Activated CD8-positive, alpha-beta memory T cell treated with anti-CD3 and anti-CD28 coated beads, Interleukin-2, amount 50 U/mL, for 4 hours (primary cell): ENCODE data around the gene SRMS.
"Not testable (repeated sequence)": the region's sequence is repeated elsewhere in the genome, so short reads cannot be mapped to it uniquely, and the experiment has no call there.

Source experiments
- DNase-seq: peaks from one replicate; pipeline ENCODE4 v3.0.0-alpha.2; 2020

Gene SRMS

DNA sequence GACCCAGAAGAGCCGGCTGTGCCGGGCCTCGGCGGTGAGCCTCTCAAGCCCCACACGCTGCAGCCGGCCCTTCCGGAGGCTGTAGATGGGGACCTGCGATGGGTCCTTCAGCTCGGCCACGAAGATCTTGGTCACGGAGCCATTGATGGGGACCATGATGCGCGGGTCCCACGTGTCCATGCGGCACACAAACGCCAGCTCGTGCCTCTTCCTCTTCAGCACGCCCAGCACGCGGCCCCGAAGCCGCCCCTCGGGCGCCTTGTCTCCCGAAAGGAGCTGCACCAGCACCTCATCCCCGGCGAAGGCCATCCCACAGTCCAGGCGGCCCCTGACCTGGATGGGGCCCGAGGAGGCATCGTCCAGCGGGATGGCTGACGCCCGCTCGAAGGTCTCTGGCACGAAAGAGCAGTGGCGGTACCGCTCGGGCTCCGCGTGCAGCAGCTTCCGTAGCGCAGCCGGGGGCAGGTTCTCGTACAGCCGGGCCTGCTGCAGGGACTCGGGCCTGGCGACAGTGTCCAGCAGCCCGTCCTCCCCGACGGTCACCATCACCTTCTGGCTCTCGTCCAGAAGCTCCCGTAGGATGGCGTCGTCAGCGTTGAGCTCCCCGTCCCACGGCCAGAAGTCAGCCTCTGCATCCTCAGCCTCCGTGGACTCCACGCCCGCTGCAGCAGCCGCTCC, 17.6 kb upstream of the SRMS start:
- no peak for DNase-seq

DNA sequence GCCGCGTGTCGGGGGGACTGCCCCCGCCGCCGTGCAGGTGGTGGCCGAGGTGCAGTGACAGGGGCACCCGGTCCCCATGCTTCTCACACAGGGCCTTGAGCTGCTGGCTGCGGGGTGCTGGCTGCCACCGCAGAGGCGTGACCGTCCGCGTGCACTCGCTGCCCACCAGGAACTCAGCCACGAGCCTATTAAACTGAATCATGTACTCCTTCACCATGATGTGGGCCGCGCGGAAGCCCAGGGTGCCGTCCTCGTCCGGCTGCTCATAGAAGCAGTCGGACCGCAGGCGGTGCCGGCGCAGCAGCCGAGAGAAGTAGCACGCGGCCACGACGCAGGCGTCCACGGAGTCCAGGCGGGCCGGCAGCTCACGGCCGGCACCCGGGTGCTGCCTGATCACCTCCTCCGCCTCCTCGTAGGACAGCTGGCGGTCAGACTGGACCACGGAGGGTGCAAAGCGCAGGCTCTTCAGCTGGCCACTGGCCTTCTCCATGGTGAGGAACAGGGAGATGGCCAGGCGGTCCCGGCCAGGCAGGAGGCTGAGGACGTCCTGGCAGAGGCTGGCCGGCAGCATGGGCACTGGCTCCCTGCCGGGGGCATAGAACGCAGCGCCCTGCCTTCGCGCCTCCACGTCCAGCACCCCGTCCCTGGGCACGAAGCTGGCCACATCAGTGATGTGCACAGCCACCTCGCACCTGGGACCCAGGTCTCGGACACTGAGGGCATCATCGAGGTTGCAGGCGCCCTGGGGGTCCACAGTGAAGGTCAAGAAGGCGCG, 16.7 kb upstream of the SRMS start:
- no peak for DNase-seq

DNA sequence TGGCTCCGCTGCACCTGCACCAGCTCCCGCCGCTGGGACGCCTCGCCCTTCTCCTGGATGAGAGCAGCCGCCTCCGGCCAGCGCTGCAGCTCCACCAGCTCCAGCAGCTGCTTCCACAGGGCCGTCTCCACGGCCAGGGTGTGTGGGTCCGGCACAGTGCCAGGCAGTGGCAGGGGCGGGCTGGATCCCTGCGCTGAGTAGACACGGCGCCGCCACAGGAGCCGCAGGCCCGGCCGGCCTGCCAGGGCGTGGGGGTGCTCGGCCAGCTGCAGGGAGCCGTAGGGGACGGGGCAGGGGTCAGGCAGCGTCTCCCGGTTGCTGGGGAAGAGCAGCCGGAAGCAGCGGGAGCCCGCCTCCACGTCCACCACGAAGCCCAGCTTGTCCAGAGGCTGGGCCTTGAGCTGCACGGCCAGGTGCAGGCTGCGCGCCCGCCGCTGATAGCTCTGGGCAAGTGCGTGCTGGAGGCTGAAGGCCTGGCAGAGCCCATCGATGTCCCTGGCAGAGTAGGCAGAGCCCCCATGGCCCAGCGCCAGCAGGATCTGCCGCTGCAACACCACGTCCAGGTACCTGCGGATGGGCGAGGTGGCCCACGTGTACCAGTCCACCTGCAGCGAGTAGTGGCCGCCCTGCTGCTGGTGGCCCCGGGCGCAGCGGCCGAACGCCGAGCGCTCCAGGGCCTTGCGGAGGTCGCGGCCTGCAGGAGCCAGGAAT, 15.8 kb upstream of the SRMS start:
- no peak for DNase-seq

DNA sequence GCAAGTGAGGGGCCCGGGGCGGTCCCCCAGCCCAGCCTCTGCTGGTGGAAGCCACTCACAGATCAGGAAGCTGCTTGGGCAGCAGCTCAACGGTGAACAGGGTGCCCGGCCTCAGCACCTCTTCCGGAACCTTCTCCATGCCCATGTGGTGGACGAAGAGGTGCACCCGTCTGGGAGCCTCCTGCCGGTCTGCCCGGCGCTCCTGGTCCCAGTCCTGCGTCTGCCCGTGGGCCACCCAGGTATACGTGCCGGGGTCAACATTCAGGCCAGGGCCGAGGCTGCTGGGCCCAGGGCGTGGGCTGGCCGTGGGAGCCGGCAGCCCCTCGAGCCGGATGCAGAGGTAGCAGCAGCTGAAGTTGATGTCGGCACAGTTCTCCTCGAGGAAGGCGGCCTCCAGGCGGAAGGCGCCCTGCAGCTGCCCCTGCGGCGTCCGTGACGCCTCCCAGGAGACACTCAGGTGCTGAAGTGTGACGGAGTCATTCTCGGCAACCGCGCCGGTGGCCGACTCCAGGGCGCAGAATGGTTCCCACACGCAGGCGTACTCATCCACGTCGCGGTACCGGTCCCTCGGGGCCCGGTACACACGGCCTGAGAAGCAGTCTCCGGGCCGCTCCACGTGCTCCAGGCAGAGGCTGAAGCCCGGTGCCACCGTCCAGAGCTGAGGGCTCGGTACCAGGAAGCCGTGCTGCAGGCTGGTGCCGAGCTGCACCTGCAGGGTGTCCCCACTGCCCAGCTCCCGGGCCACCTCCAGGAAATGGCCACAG, 15.1 kb upstream of the SRMS start:
- no peak for DNase-seq

DNA sequence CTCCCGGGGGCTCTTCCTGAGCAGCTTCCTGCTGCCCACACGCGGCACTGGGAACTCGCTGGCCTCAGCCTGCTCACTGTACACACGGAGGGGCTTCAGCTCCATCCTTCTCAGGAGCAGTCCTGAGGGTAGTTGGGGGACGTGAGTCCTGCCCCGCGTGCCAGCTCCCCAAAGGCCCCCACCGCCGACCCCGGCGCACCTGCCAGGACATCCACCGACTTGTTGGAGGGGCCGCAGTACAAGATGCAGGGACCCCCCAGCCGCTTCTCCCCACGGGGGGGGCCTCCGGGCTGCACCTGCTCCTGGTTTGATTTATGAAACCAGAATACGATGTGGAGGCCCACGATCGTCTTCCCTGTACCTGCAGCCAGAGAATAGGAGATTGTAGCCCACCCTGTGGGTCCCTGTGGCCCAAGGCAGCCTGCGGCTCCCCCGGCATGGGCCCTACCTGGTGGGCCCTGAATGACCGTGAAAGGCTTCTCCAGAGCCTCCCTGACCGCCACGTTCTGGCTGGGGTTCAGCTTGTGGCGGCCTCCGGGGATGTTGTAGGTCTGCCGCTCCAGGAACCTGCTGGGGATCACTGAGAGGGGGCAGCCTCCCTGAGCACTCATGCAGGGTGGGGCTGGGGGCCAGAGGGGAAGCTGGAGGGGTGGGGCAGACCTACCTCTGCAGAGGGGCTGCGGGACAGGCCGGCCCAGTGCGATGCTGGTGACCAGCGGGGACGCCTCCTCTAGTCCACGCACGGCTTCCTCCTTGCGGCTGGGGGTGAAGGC, 14.3 kb upstream of the SRMS start:
- no peak for DNase-seq

DNA sequence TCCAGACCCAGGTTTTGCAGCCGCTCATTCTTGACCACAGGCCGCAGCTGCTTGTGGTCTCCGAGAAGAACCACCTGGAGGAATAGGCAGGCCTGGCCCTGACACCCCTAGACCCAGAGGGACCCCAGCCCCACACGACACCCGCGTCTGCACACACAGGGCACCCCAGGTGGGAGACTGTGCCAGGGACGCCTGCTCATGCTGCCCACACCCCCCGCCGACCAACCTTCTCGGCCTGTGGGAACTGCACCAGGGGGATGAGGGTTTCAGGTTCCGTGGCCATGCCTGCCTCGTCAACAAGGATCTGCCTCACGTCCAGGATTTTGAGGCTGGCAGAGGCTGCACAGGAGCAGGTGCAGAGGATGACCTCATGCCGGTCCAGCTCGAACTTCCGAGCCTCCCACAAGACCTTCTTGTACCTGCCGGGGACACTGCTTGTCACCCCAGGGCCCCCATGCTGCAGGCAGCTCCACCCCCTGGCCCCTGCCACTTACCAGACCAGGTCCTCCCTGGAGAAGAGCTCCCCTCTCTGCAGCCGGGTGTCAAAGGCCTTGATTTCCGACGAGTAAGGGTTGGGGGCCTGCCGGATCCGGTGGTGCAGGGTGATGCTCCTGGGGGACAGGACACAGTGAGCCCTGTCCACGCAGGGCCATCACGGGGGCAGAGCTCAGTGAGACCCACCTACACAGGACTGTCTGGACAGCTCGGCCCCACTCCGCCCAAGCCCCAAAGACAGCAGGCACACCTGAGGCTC, 13.5 kb upstream of the SRMS start:
- no peak for DNase-seq

DNA sequence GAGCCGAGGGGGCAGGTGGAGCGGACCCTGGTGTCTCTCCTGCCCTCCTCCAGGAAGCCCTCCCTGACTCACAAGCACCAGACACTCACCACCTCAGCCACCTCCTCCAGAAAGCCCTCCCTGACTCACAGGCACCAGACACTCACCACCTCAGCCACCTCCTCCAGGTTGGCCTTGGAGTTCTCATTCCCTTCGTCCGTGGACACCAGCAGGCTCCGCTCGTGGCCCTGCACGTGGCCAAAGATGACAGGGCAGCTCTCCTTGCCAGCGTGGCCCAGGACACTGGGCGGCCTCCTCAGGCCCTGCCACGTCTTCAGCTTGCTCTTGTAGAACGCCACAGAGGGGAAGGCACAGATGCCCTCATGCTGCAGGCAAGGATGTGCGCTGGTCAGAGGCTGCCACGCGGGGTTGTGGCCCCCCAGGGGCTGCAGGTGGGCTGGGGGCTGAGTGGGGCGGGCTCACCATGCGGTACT, 12.8 kb upstream of the SRMS start:
- no peak for DNase-seq

DNA sequence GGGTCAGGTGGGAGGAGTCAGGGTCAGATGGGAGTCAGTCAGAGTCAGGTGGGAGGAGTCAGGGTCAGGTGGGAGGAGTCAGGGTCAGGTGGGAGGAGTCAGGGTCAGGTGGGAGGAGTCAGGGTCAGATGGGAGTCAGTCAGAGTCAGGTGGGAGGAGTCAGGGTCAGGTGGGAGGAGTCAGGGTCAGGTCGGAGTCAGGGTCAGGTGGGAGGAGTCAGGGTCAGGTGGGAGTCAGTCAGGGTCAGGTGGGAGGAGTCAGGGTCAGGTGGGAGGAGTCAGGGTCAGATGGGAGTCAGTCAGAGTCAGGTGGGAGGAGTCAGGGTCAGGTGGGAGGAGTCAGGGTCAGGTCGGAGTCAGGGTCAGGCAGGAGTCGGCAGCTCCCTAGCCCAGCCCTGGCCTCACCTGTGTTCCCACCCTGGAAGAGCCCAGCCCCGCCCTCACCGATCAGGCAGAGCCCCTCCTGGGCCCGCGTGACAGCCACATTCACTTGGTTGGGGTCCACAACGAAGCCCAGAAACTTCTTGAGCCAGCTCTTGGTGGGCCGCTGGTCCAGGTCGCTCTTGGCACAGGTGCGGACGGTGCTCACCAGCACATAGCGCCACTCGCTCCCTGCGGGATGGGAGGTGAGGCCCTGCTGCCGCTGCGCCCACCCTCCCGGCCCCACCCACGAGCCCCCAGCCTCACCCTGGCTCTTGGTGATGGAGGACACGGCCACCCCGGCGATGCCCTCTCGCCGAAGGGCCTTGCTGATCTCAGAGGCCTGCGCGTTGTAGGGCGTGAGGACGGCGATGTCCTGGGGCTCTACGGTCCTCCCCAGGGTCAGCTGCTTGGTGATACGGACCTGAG, 12.2 kb upstream of the SRMS start:
- not testable (repeated sequence) for DNase-seq

DNA sequence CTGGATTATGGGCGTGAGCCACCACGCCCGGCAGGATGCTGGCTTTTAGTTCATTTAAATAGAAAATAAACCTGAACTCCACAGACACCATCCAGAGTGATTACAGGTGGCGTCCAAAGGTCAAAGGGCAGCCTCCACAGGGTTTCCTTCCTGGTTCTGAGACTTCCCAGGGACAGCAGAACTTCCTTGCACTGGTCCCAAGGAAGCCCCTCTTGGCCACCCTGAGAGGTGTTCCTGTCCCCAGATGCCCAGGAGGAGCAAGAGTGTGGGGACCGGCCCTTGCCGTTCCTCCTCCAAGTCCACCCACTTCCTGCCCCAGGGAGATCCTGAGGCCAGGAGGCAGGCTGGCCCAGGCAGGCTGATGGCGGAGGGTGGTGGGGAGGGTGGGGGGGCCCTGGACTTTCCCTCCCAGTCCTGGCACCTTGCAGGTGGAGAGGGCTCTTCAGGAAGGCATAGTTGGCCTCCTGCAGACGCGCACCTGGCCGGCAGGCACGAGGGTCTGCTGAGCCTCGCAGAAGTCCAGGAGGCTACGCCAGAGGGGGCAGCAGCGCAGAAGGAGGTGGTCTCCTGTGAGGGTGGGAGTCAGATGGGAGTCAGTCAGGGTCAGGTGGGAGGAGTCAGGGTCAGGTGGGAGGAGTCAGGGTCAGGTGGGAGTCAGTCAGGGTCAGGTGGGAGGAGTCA, 11.4 kb upstream of the SRMS start:
- DNase-seq = no peak

DNA sequence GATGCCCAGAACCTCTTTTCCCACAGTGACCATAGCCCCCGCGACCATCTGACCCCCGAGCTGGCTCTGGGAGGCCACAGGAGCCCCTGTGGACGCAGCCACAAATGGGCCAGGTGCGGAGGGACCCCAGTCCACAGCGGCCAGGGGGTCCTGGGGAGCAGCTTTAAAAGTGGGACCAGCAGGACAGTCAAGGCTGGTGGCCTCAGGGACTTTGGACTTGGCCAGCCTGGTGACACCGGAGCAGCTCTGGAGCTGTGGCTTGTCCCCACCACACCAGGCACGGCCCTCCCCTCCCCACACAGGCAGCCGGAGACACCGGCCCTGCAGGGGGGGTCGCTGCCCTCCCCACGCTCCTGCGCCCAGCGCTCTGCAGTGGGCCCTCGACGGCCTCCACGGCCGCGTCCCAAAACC, 9.9 kb upstream of the SRMS start:
- DNase-seq = no peak

DNA sequence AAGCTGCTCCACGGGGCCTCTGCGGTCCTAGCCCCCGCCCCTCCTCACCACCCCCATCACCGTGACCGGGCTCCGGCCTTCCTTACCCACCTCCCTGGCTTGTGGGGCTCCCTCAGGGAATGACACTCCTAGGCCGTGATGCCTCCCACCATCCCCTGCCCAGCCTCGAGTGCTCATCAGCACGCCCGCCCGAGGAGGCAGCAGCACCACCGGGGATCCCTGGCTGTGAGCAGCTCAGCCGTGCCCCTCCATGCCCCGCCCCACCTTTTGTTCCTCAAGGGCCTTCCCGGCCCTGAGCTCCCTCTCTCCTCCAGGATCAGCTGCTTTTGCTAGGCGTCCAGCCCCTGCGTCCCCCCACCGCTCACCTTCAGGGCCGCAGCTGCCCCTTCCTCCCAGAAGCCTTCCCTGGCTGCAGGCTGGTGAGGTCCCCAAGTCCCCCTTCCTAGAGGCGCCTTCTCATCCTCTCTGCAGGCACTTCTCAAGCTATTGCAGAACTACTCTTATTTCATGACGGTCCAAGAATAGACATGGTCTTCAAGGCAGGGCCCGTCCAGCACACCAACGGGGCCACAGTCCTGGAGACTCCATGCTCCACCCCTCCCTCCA, 9.4 kb upstream of the SRMS start:
- DNase-seq = no peak

DNA sequence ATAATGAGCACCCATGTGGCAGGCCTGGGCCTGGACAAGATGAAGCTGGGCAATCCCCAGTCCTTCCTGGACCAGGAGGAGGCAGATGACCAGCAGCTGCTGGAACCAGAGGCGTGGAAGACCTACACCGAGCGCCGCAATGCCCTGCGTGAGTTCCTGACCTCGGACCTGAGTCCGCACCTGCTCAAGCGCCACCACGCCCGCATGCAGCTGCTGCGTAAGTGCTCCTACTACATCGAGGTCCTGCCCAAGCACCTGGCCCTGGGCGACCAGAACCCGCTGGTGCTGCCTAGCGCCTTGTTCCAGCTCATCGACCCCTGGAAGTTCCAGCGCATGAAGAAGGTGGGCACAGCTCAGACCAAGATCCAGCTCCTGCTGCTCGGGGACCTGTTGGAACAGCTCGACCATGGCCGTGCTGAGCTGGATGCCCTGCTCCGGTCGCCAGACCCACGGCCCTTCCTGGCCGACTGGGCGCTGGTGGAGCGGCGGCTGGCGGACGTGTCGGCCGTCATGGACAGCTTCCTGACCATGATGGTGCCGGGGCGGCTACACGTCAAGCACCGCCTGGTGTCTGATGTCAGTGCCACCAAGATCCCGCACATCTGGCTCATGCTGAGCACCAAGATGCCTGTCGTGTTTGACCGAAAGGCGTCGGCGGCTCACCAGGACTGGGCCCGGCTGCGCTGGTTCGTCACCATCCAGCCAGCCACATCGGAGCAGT, 8.3 kb upstream of the SRMS start:
- DNase-seq = no peak

DNA sequence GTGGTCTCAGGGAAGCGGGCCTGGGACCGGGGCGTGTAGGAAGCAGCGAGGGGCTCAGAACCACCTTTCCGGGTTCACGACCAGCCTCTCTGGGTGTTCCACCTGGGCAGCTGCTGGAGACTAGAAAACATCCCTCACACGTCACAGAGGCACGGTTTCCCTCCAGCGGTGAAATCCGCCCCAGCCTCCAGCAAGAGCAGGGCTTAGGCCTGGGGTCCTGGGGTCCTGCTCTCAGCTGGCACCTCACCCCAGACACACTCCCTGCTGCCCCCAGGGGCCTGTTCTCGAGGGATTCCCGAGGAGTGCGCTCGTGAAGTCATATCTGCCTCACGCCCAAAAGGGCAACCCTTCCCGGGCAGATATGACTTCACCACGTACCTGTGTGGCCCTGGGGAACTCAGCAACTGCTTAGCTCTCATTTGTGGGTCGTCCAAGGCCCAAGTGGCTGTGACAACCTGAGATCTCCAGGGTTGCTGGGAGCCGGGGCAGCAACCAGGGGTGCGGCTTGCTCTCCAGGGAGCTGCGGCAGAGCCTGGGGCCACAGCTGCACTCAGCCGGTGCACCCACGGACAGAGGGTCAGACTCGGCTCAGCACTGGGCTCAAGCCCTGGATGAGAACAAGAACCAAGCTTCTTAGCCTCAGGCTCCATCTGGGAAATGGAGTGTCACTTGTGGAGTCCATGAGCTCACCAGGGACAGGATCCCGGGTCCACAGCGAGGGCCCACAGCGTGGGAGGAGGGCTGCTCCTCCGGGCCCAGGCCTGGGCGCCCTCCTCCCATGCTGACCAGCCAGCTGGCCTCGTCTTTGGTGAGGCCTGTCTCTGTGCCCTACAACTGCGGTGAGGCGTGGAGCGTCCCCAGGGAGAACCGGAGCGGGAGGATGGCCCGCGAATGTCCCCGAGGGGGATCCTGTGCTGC, 7.1 kb upstream of the SRMS start:
- no peak for DNase-seq

DNA sequence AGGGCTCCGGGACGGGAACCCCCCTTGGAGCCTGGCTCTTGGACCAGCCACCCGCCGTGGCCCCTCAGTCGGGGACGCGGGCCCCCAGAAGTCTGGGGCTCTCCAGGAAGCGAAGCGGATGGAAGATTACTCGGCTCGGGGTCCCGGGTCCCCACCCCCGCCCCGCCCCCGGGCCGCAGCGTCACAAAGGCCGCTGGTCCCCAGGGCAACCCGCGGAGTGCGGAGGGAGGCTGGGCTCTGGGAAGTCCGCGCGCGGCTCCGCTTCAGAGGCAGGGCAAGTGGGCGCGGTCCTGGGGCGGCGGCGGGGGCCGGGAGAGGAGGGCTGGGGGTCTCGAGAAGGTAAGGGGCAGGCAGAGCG, 6.4 kb upstream of the SRMS start, which contains the start of gene FNDC11:
Gene FNDC11 (plus strand): TSS at position 227 of the 358 bp plus-strand sequence. CDS start 1,505 bp downstream, outside the sequence.
- peak; percentile 61 for DNase-seq

DNA sequence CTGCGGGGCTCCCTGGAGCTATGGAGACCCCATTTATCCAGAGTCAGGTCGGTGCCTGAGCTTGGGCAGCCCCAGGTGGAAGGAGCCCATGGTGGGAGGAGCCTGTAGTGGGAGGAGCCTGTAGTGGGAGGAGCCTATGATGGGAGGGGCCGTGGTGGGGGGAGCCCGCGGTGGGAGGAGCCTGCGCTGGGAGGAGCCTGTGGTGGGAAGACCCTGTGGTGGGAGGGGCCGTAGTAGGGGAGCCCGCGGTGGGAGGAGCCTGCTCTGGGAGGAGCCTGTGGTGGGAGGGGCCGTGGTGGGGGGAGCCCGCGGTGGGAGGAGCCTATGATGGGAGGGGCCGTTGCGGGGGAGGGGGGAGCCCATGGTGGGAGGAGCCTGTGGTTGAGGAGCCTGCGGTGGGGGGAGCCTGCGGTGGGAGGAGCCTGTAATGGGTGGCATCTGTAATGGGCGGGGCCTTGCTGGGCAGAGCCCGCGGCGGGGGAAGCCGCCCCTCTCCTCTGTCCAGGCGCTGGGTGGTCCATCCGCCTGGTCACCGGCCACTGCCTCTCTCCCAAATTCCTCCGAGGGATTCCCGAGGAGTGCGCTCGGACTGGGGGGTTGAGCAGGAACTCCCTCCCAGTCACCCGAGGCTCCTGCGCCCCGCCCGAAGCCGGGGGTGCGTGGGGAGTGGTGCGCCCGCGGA, 5.8 kb upstream of the SRMS start:
- DNase-seq = peak; percentile 84

DNA sequence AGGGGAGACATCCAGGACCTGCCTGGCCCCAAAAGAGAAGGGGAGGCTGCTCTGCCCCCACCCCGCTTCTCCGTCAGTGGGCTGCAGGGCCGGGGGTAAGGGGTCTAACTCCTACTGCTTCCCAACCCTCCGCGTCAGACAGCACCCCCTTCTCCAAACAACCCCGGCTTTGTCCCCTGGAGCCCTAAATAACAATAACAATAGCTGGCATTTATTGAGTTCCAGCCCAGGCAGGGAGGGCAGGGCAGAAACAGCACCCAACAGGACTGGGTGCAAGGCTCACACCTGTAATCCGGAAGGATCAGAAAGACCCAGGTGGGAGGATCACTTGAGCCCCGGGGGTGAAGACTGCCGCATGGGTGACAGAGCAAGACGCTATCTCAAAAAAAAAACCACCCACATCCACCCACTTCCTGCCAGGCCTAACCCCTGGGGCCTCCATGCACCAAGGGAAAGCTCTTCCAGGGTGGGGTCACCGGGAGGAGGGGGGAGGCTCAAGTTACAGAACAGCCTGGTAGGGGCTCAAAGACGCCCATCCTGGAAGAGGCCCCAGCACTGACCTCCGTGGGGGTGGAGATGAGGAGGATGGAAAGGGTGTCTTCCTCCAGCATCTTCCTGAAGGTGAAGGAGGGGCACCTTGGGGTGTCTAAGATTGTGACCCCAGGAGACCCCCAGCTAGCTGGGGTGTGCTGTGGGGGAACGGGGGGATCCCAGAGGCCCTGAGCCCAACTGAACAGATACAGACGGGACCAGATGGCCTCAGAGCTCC, 5.1 kb upstream of the SRMS start:
- peak; percentile 48 for DNase-seq
